CD4-positive, alpha-beta T cell treated with Interferon alpha-2 for 1 hour (primary cell): Measurements from ENCODE around the gene DNAH14.
"Not testable (repeated sequence)": the region's sequence is repeated elsewhere in the genome, so short reads cannot be mapped to it uniquely, and the experiment has no call there.

ENCODE experiments used
- DNase-seq, 2 donors: peaks; one replicate each; pipeline ENCODE4 v3.0.0-alpha.2; 2020 to 2022

Gene DNAH14

GRCh38 chr1:225260319-225260718 is 330.8 kb downstream of the DNAH14 start:
- DNase-seq = no peak

- no peak for DNase-seq
These were observed 348.0 kb downstream of the DNAH14 start for GRCh38 chr1:225277445-225277844.

GRCh38 chr1:225280563-225280962 is 351.1 kb downstream of the DNAH14 start:
- no peak for DNase-seq

GRCh38 chr1:225290244-225290643 is 360.8 kb downstream of the DNAH14 start:
- DNase-seq = no peak

GRCh38 chr1:225299624-225300023 is 370.1 kb downstream of the DNAH14 start:
- no peak for DNase-seq

- no peak for DNase-seq
These were observed 370.9 kb downstream of the DNAH14 start for GRCh38 chr1:225300381-225300780.

GRCh38 chr1:225304996-225305395 is 375.5 kb downstream of the DNAH14 start:
- no peak for DNase-seq

GRCh38 chr1:225310544-225310943 is 381.1 kb downstream of the DNAH14 start:
- DNase-seq = not testable (repeated sequence)

- DNase-seq = peak; percentile 18 to 38
These were observed 389.5 kb downstream of the DNAH14 start for GRCh38 chr1:225318706-225319575.

GRCh38 chr1:225319871-225320270 is 390.4 kb downstream of the DNAH14 start:
- no peak for DNase-seq

GRCh38 chr1:225321784-225322183 is 392.3 kb downstream of the DNAH14 start:
- no peak for DNase-seq

GRCh38 chr1:225329041-225329440 is 399.6 kb downstream of the DNAH14 start:
- DNase-seq = no peak

- DNase-seq = not testable (repeated sequence)
These were observed 400.5 kb downstream of the DNAH14 start for GRCh38 chr1:225329996-225330395.

- DNase-seq = no peak
These were observed 403.2 kb downstream of the DNAH14 start for GRCh38 chr1:225332686-225333085.

GRCh38 chr1:225335098-225335778 is 405.8 kb downstream of the DNAH14 start:
- DNase-seq = not testable (repeated sequence)

GRCh38 chr1:225338545-225338944 is 409.1 kb downstream of the DNAH14 start:
- no peak for DNase-seq

GRCh38 chr1:225341642-225342041 is 412.2 kb downstream of the DNAH14 start:
- no peak for DNase-seq

- DNase-seq = peak in 1 of 2 donors; percentile 5
These were observed 413.2 kb downstream of the DNAH14 start for GRCh38 chr1:225342695-225343094.

GRCh38 chr1:225343618-225344017 is 414.1 kb downstream of the DNAH14 start:
- peak in 1 of 2 donors; percentile 14 for DNase-seq

- no peak for DNase-seq
These were observed 417.7 kb downstream of the DNAH14 start for GRCh38 chr1:225347123-225347683.

GRCh38 chr1:225348400-225348799 is 418.9 kb downstream of the DNAH14 start:
- no peak for DNase-seq

GRCh38 chr1:225349826-225350225 is 420.4 kb downstream of the DNAH14 start:
- DNase-seq = no peak

GRCh38 chr1:225350872-225351271 is 421.4 kb downstream of the DNAH14 start:
- DNase-seq = no peak

GRCh38 chr1:225354906-225355305 is 425.4 kb downstream of the DNAH14 start:
- no peak for DNase-seq
